HepG2 (cell line): ENCODE measurements around the gene NLRP5. TPM values are rescaled to one million over a fixed set of nuclear protein-coding genes. Genes with fewer than 3 reads are reported as not detected.

Experiments
- ATAC-seq: fragments of 200-7000 bp; cut with Tn5 transposase; 3 replicates; pipeline ENCODE4 v1.9.1; 2020; ENCODE audit warnings: mild to moderate bottlenecking, moderate library complexity
- BruUV-seq: library from RNA; stranded (reverse); fragments of 400-500 nt; replicated peaks from 2 replicates; lab custom pipeline; 2021; lab: Mats Ljungman, UMichigan
- CTCF ChIA-PET: fragments of 300-600 bp; formaldehyde crosslinking; extraction: SDS; loops from one replicate; lab custom pipeline; 2021; ENCODE audit warnings: low total read pairs, inconsistent platforms, low intra/inter-chr PET ratio; lab: Yijun Ruan, JAX
- POLR2A ChIA-PET: fragments of 350-600 bp; sonication (Branson Sonifier 250); formaldehyde crosslinking; loops from one replicate; lab custom pipeline; 2020; ENCODE audit warnings: antibody characterized with exemption, inconsistent platforms; lab: Yijun Ruan, JAX
- DNase-seq: peaks from one replicate; pipeline ENCODE4 v3.0.0-alpha.2; 2015; ENCODE audit warnings: low spot score
- FAIRE-seq: peaks from 3 replicates; lab custom pipeline; 2011; peaks lifted over from hg19 to GRCh38; lab: Jason Lieb, UNC
- H2AFZ ChIP-seq: one replicate; pipeline ENCODE4 v1.6.1; 2011; ENCODE audit warnings: low read length, inconsistent platforms
- H3K27ac ChIP-seq: fragments of 300-600 bp; 3 replicates; pipeline ENCODE4 v1.8.0; 2011; ENCODE audit warnings: mixed run types, mild to moderate bottlenecking, mixed read lengths, low read length, inconsistent platforms; ENCODE audit not compliant: insufficient read depth; ENCODE audit errors: extremely low read length
- H3K27me3 ChIP-seq, 2 experiments: fragments of 200-600 bp in 1 of 2; 2 replicates in 1 of 2; 3 replicates in 1 of 2; pipeline versions ENCODE4 v1.6.0 to v1.8.0; 2011; ENCODE audit warnings: low read length in 2 of 2, mild to moderate bottlenecking in 2 of 2, moderate library complexity in 2 of 2, inconsistent platforms in 1 of 2; ENCODE audit not compliant: insufficient read depth in 2 of 2, control insufficient read depth in 1 of 2
- H3K36me3 ChIP-seq, 2 experiments: fragments of 200-600 bp in 1 of 2; replicated peaks in 1 of 2; 2 replicates in 1 of 2; 3 replicates in 1 of 2; pipeline versions ENCODE4 v1.5.1 to v1.8.0; 2011; ENCODE audit warnings: low read length in 2 of 2, inconsistent platforms in 1 of 2; ENCODE audit not compliant: insufficient read depth in 2 of 2, control insufficient read depth in 1 of 2
- H3K4me1 ChIP-seq: 2 replicates; pipeline ENCODE4 v1.5.1; 2012; ENCODE audit warnings: low read length, inconsistent platforms; ENCODE audit not compliant: insufficient read depth
- H3K4me2 ChIP-seq: 2 replicates; pipeline ENCODE4 v1.6.0; 2011; ENCODE audit warnings: low read depth, low read length, inconsistent platforms
- H3K4me3 ChIP-seq, 3 experiments: fragments of 200-600 bp in 1 of 3; sonication (generic), shearing (Covaris generic) in 1 of 3; replicated peaks in 1 of 3; 2 replicates each; pipeline ENCODE4 v1.5.1; 2011 to 2016; ENCODE audit warnings: low read length in 3 of 3, inconsistent platforms in 2 of 3, low read depth in 2 of 3, mild to moderate bottlenecking in 2 of 3, control low read depth in 1 of 3, mixed read lengths in 1 of 3; ENCODE audit not compliant: insufficient read depth in 1 of 3
- H3K79me2 ChIP-seq: one replicate; pipeline ENCODE4 v1.6.1; 2011; ENCODE audit warnings: low read length, inconsistent platforms; ENCODE audit not compliant: insufficient read depth
- H3K9ac ChIP-seq: 2 replicates; pipeline ENCODE4 v1.6.0; 2011; ENCODE audit warnings: mild to moderate bottlenecking, low read depth, low read length, inconsistent platforms; ENCODE audit not compliant: insufficient read depth
- H3K9me3 ChIP-seq: 2 replicates; pipeline ENCODE4 v1.5.1; 2012; ENCODE audit warnings: mild to moderate bottlenecking, low read length
- H4K20me1 ChIP-seq: 2 replicates; pipeline ENCODE4 v1.6.0; 2011; ENCODE audit warnings: inconsistent platforms, mild to moderate bottlenecking, low read length, moderate library complexity; ENCODE audit not compliant: insufficient read depth
- CTCF ChIP-seq: sonication (generic); formaldehyde crosslinking; IDR thresholded peaks from 2 replicates; pipeline ENCODE4 v1.5.0; 2020; ENCODE audit warnings: mild to moderate bottlenecking, missing genetic modification reagents, moderate library complexity
- ELF3 ChIP-seq: IDR thresholded peaks from 2 replicates; pipeline ENCODE4 v1.6.1; 2016; ENCODE audit warnings: missing genetic modification reagents, missing compliant biosample characterization
- KLF11 ChIP-seq: IDR thresholded peaks from 2 replicates; pipeline ENCODE4 v1.6.1; 2016; ENCODE audit warnings: missing compliant biosample characterization
- LCORL ChIP-seq, 2 experiments: fragments of 450-650 bp in 1 of 2; sonication (generic) in 1 of 2; formaldehyde crosslinking in 1 of 2; IDR thresholded peaks; 2 replicates each; pipeline versions ENCODE4 v1.5.0 to v1.6.1; 2017 to 2020; ENCODE audit warnings: antibody characterized with exemption in 1 of 2, missing genetic modification reagents in 1 of 2
- STAG1 ChIP-seq: sonication (generic); formaldehyde crosslinking; IDR thresholded peaks from 2 replicates; pipeline ENCODE4 v1.4.0; 2020; ENCODE audit warnings: missing genetic modification reagents
- ZBTB33 ChIP-seq: sonication (generic); formaldehyde crosslinking; IDR thresholded peaks from 2 replicates; pipeline ENCODE4 v1.4.0; 2020; ENCODE audit warnings: missing genetic modification reagents
- ZNF225 ChIP-seq: sonication (generic); formaldehyde crosslinking; IDR thresholded peaks from 2 replicates; pipeline ENCODE4 v1.4.0; 2020; ENCODE audit warnings: mild to moderate bottlenecking, missing genetic modification reagents
- ZNF747 ChIP-seq: sonication (generic); formaldehyde crosslinking; IDR thresholded peaks from 2 replicates; pipeline ENCODE4 v1.8.1; 2023; ENCODE audit warnings: missing genetic modification reagents, mild to moderate bottlenecking, borderline replicate concordance
- WGBS: methylation state at CpG from one replicate; pipeline ENCODE4 v1.1.6; 2017; ENCODE audit warnings: low lambda C conversion rate; 5-methylcytosine and 5-hydroxymethylcytosine counted together
- in situ Hi-C: cut with HindIII; loops from 2 replicates; pipeline ENCODE4 v1.10.0; 2017; ENCODE audit warnings: low pct_unique_long_range_greater_than_20kb; ENCODE audit not compliant: extremely low pct_ligation_motif_present
- intact Hi-C: fragments of 100-400 bp; cut with micrococcal nuclease; formaldehyde crosslinking; loops from one replicate; pipeline ENCODE4 v1.10.0; 2022; ENCODE audit not compliant: unreplicated experiment
- polyA plus RNA-seq, 8 experiments: library from polyadenylated mRNA; depleted of rRNA in 3 of 8; stranded (reverse) in 7 of 8; unstranded in 1 of 8; fragments of >200 nt; fragmentation: Illumina TruSeq in 4 of 8; extraction: Trizol in 4 of 8; gene quantifications; 2 replicates each; pipeline versions ENCODE4 v1.2.1 to v1.2.3, GENCODE V29; 2011 to 2016; ENCODE audit warnings: low read depth in 4 of 8, missing spikeins in 1 of 8, mixed read lengths in 1 of 8; ENCODE audit not compliant: insufficient read depth in 1 of 8
- total RNA-seq, 5 experiments: library from RNA; depleted of rRNA; stranded (reverse); fragments of >200 nt; fragmentation: Illumina TruSeq; extraction: Trizol; gene quantifications; 2 replicates each; pipeline ENCODE4 v1.2.3, GENCODE V29; 2016; ENCODE audit warnings: low read depth in 1 of 5

Gene NLRP5
- total and polyA plus RNA-seq, 2 of the 13 experiments (the other 11 are each of a cell fraction or from before 2014, with no cell fraction given): not detected

- no peaks in the 10 kb centered on the region for H3K9me3 ChIP-seq
- H4K20me1 ChIP-seq: no peaks in the 10 kb centered on the region
- H3K4me1 ChIP-seq: peaks cover 9% of the 10 kb centered on the region
- POLR2A ChIA-PET: no interaction called here
- ATAC-seq (peak; percentile 50; the same call in 2 of the 3 replicates), DNase-seq (peak; percentile 39), FAIRE-seq (peak; percentile 47)
- H3K27ac ChIP-seq: no peak overlapping the region
- WGBS: 23% methylated on average over 1 of the region's 4 CpGs
- H3K4me3 ChIP-seq: no peak overlapping the region
- intact Hi-C loops (no loop called here), in situ Hi-C loops (loop anchor here (10.0 kb wide), 1 partner anchor 244 kb away; the partner anchor contains the start of gene ZSCAN5A)
- no peak for TF ChIP-seq KLF11 (CRISPR knock-in tag)
- TF ChIP-seq CTCF: peak; percentile 61
- TF ChIP-seq ELF3 (CRISPR knock-in tag): 0 out of 2 replicates have a peak, but pooled peaks have one; percentile 16
- TF ChIP-seq LCORL (IDR thresholded peaks at IDR 0.05): no peak
- no peak for TF ChIP-seq LCORL (CRISPR knock-in tag; IDR thresholded peaks at IDR 0.05)
- TF ChIP-seq ZNF747 (CRISPR knock-in tag): no peak
- TF ChIP-seq ZBTB33 (CRISPR knock-in tag): peak; percentile 65; the same call in 1 of the 2 replicates
- TF ChIP-seq STAG1 (CRISPR knock-in tag): peak; percentile 29
- no peak for TF ChIP-seq ZNF225 (CRISPR knock-in tag)
- no TSS peak for BruUV-seq
- CTCF ChIA-PET: no interaction called here
- no peak overlapping the region for H3K4me2 ChIP-seq
- H2AFZ ChIP-seq: no peak overlapping the region
- H3K79me2 ChIP-seq: no peaks in the 10 kb centered on the region
- H3K9ac ChIP-seq: no peak overlapping the region
- H3K27me3 ChIP-seq: peaks cover 0 to 2% of the 10 kb centered on the region in 2 experiments; a peak in 1 of 5 replicates
- no peaks in the 10 kb centered on the region for H3K36me3 ChIP-seq
Measured at GRCh38 chr19:56071151-56071550, 84.6 kb downstream of the NLRP5 start.
